ENCODE data around the gene GLIPR1L2. TPM values are rescaled to one million over a fixed set of nuclear protein-coding genes. Genes with fewer than 3 reads are reported as not detected.

GLIPR1L2 gene
- total RNA-seq, 1 experiment from 2014 or later = not detected

DNA sequence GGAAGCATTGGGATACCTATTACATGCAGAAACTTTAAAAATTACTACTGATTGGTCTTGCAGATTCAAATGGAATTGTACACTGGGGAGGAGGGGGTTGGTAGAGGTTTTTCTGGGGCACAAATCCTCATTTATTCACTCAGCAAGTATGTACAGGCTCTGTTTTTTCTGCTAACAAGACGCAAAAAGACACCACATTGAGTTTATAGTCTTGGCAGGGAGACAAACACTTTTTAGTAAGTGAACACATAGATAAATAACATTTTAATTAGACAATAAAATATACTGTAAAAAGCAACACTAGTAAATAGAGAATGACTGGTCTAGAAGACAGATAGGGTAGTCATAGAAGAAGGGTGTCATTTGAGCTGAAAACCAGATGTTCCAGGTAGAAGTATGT is 23.8 kb downstream of the GLIPR1L2 start:
- no peak overlapping the region for H3K4me3 ChIP-seq (ENCODE audit: low read depth, low read length, poor library complexity, severe bottlenecking)
- ChIA-PET POLR2A (ENCODE audit: low non-redundant PET) (no interaction called here), CTCF (no interaction called here)
- H3K27ac ChIP-seq (ENCODE audit: low read depth, low read length, poor library complexity, severe bottlenecking) = no peak overlapping the region
- no peak for TF ChIP-seq EZH2 (IDR thresholded peaks at IDR 0.05; ENCODE audit: borderline replicate concordance, low read depth, low read length, poor library complexity, severe bottlenecking)
- TF ChIP-seq, protein P1, sequence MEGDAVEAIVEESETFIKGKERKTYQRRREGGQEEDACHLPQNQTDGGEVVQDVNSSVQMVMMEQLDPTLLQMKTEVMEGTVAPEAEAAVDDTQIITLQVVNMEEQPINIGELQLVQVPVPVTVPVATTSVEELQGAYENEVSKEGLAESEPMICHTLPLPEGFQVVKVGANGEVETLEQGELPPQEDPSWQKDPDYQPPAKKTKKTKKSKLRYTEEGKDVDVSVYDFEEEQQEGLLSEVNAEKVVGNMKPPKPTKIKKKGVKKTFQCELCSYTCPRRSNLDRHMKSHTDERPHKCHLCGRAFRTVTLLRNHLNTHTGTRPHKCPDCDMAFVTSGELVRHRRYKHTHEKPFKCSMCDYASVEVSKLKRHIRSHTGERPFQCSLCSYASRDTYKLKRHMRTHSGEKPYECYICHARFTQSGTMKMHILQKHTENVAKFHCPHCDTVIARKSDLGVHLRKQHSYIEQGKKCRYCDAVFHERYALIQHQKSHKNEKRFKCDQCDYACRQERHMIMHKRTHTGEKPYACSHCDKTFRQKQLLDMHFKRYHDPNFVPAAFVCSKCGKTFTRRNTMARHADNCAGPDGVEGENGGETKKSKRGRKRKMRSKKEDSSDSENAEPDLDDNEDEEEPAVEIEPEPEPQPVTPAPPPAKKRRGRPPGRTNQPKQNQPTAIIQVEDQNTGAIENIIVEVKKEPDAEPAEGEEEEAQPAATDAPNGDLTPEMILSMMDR (conservative IDR thresholded peaks at IDR 0.05; ENCODE audit: low read depth, low read length) = no peak
- H3K4me1 ChIP-seq (ENCODE audit: insufficient read depth, low read length, poor library complexity, severe bottlenecking) = no peaks in the 10 kb centered on the region
- intact Hi-C loops (cut with micrococcal nuclease; ENCODE audit: unreplicated experiment) = no loop called here
- DNase-seq (ENCODE audit: low spot score) = no peak
- no peaks in the 10 kb centered on the region for H3K36me3 ChIP-seq (ENCODE audit: insufficient read depth, low read length, poor library complexity, severe bottlenecking)
- H3K27me3 ChIP-seq (replicated peaks; ENCODE audit: insufficient read depth, low read depth, low read length, poor library complexity) = no peaks in the 10 kb centered on the region
- no TSS peak for BruUV-seq (replicated peaks)
- H3K9me3 ChIP-seq (ENCODE audit: low read depth, low read length, poor library complexity, severe bottlenecking) = no peaks in the 10 kb centered on the region

DNA sequence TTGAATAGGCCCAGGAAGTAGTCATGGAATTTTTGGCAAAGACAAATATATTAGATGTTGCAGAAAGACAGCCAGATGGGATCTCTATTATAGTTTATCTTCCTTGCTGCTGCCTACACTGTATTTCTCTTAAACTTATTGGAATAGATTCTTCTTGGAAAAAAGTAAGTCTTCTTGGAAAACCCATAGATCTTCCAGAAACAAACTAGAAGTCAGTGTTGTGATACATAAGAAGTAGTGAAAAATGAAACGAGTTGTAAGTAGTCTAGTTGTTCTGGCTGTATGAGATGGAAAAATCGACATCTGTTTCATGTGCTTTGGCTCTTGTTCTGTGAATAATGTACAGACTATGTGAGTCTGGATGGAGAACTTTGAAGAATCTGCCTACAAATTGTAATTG is 29.0 kb downstream of the GLIPR1L2 start:
- no peaks in the 10 kb centered on the region for H3K9me3 ChIP-seq (ENCODE audit: low read depth, low read length, poor library complexity, severe bottlenecking)

DNA sequence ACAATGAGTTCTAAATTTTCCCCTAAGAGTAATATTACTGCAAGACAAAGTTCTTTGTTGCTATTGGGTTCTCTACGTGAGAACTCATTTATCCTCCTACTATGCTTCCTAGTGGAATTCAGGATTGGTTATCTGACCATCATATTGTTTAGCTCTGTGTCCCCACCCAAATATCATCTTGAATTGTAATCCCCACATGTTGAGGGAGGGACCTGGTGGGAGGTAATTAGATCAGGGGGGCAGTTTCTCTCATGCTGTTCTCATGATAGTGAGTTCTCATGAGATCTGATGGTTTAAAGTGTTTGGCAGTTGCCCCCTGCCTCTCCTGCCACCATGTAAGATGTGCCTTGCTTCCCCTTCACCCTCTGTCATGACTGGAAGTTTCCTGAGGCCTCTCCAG is 36.6 kb downstream of the GLIPR1L2 start:
- H3K4me1 ChIP-seq (ENCODE audit: insufficient read depth, low read length, poor library complexity, severe bottlenecking) = no peaks in the 10 kb centered on the region
- H3K27ac ChIP-seq (ENCODE audit: low read depth, low read length, poor library complexity, severe bottlenecking) = no peak overlapping the region
- intact Hi-C loops (cut with micrococcal nuclease; ENCODE audit: unreplicated experiment) = no loop called here
- H3K36me3 ChIP-seq (ENCODE audit: insufficient read depth, low read length, poor library complexity, severe bottlenecking) = no peaks in the 10 kb centered on the region
- CTCF ChIA-PET = no interaction called here
- POLR2A ChIA-PET (ENCODE audit: low non-redundant PET) = no interaction called here
- H3K27me3 ChIP-seq (replicated peaks; ENCODE audit: insufficient read depth, low read depth, low read length, poor library complexity) = no peaks in the 10 kb centered on the region
- DNase-seq (ENCODE audit: low spot score) = no peak
- peaks cover 14% of the 10 kb centered on the region for H3K9me3 ChIP-seq (ENCODE audit: low read depth, low read length, poor library complexity, severe bottlenecking)
- no TSS peak for BruUV-seq (replicated peaks)
- TF ChIP-seq, protein P1 (conservative IDR thresholded peaks at IDR 0.05; ENCODE audit: low read depth, low read length) = no peak
- no peak for TF ChIP-seq EZH2 (IDR thresholded peaks at IDR 0.05; ENCODE audit: borderline replicate concordance, low read depth, low read length, poor library complexity, severe bottlenecking)
- H3K4me3 ChIP-seq (ENCODE audit: low read depth, low read length, poor library complexity, severe bottlenecking) = no peak overlapping the region

More for the DNA sequence above, 29.0 kb downstream of the GLIPR1L2 start:
- no peak overlapping the region for H3K4me3 ChIP-seq (ENCODE audit: low read depth, low read length, poor library complexity, severe bottlenecking)
- ChIA-PET CTCF (no interaction called here), POLR2A (ENCODE audit: low non-redundant PET) (no interaction called here)
- no peak for DNase-seq (ENCODE audit: low spot score)
- no peaks in the 10 kb centered on the region for H3K4me1 ChIP-seq (ENCODE audit: insufficient read depth, low read length, poor library complexity, severe bottlenecking)
- H3K27ac ChIP-seq (ENCODE audit: low read depth, low read length, poor library complexity, severe bottlenecking) = no peak overlapping the region
- no peak for TF ChIP-seq EZH2 (IDR thresholded peaks at IDR 0.05; ENCODE audit: borderline replicate concordance, low read depth, low read length, poor library complexity, severe bottlenecking)
- TF ChIP-seq, protein P1 (conservative IDR thresholded peaks at IDR 0.05; ENCODE audit: low read depth, low read length) = no peak
- no peaks in the 10 kb centered on the region for H3K27me3 ChIP-seq (replicated peaks; ENCODE audit: insufficient read depth, low read depth, low read length, poor library complexity)
- intact Hi-C loops (cut with micrococcal nuclease; ENCODE audit: unreplicated experiment) = no loop called here
- BruUV-seq (replicated peaks) = no TSS peak
- H3K36me3 ChIP-seq (ENCODE audit: insufficient read depth, low read length, poor library complexity, severe bottlenecking) = no peaks in the 10 kb centered on the region

All from A673 (cell line).